Subcutaneous abdominal adipose tissue (tissue), 5 donors: ENCODE measurements around the gene PLPP4.

ENCODE experiments used
- H3K27ac ChIP-seq: one replicate; pipeline ENCODE4 v1.7.0; 2013; ENCODE audit warnings: low read depth, mild to moderate bottlenecking, inconsistent platforms, low read length, moderate library complexity
- H3K27me3 ChIP-seq, 5 donors: one replicate each; pipeline ENCODE4 v1.7.0; 2013; ENCODE audit warnings: low read length in 5 of 5, inconsistent platforms in 1 of 5; ENCODE audit not compliant: control insufficient read depth in 5 of 5, insufficient read depth in 4 of 5
- H3K36me3 ChIP-seq, 5 donors: one replicate each; pipeline ENCODE4 v1.7.0; 2013; ENCODE audit warnings: low read length in 5 of 5; ENCODE audit not compliant: control insufficient read depth in 5 of 5, insufficient read depth in 5 of 5
- H3K4me1 ChIP-seq, 5 donors: one replicate each; pipeline ENCODE4 v1.7.0; 2013; ENCODE audit warnings: low read length in 5 of 5, mild to moderate bottlenecking in 3 of 5, moderate library complexity in 1 of 5; ENCODE audit not compliant: control insufficient read depth in 5 of 5, insufficient read depth in 5 of 5
- H3K4me3 ChIP-seq, 5 donors: one replicate each; pipeline ENCODE4 v1.7.0; 2013; ENCODE audit warnings: low read length in 5 of 5, low read depth in 1 of 5
- H3K9ac ChIP-seq, 5 donors: one replicate each; pipeline ENCODE4 v1.7.0; 2013; ENCODE audit warnings: low read length in 5 of 5, mild to moderate bottlenecking in 4 of 5, moderate library complexity in 3 of 5
- H3K9me3 ChIP-seq, 5 donors: one replicate each; pipeline ENCODE4 v1.7.0; 2013; ENCODE audit warnings: low read length in 5 of 5; ENCODE audit not compliant: control insufficient read depth in 5 of 5
- donor health status: healthy.
- donor health status: healthy.
- donor health status: healthy.
- donor health status: healthy.
- donor health status: healthy.

The PLPP4 gene

DNA sequence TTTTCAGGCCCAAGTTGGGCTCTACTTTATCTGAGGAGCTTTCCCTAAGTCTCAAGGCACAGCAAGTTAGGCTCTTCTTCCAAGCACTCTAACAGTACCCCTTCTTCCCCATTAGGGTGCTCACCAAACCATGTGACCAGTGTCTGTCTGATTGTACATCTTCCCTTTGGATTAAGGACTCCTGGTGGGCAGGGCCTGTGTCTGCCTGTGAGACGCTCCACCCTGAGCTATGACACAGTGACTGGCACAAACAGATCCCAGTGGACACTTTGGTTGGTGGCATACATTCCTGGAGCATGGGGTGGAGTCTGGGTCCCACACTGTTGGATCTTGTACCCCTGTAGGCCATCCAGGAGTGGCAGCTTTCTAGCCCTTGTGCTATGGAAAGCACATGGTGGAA lies 23.8 kb downstream of the PLPP4 start:
- Histone ChIP-seq H3K27ac (no peak overlapping the region), H3K9ac (no peak overlapping the region), H3K4me3 (no peak overlapping the region), H3K9me3 (peaks cover 4 to 15% (median 8%) of the 10 kb centered on the region in 5 donors), H3K4me1 (no peaks in the 10 kb centered on the region), H3K36me3 (no peaks in the 10 kb centered on the region), H3K27me3 (peaks cover 0 to 6% (median 3%) of the 10 kb centered on the region in 5 donors)

DNA sequence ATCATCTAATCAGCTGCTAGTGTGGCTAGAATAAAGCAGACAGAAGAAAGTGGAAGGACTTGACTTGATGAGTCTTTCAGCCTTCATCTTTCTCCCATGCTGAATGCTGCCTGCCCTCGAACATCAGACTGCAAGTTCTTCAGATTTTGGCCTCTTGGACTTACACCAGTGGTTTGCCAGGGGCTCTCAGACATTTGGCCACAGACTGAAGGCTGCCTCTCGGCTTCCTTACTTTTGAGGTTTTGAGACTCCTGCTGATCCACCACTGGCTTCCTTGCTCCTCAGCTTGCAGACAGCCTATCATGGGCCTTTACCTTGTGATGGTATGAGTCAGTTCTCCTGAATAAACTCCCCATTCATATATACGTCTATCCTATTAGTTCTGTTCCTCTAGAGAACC lies 26.0 kb downstream of the PLPP4 start:
- H3K9ac ChIP-seq, result no peak overlapping the region
- no peak overlapping the region for H3K27ac ChIP-seq
- peaks cover 4 to 15% (median 8%) of the 10 kb centered on the region in 5 donors for H3K9me3 ChIP-seq
- H3K4me1 ChIP-seq, result no peaks in the 10 kb centered on the region
- H3K27me3 ChIP-seq, result peaks cover 0 to 3% (median 0%) of the 10 kb centered on the region in 5 donors
- H3K36me3 ChIP-seq, result no peaks in the 10 kb centered on the region
- H3K4me3 ChIP-seq, result no peak overlapping the region

DNA sequence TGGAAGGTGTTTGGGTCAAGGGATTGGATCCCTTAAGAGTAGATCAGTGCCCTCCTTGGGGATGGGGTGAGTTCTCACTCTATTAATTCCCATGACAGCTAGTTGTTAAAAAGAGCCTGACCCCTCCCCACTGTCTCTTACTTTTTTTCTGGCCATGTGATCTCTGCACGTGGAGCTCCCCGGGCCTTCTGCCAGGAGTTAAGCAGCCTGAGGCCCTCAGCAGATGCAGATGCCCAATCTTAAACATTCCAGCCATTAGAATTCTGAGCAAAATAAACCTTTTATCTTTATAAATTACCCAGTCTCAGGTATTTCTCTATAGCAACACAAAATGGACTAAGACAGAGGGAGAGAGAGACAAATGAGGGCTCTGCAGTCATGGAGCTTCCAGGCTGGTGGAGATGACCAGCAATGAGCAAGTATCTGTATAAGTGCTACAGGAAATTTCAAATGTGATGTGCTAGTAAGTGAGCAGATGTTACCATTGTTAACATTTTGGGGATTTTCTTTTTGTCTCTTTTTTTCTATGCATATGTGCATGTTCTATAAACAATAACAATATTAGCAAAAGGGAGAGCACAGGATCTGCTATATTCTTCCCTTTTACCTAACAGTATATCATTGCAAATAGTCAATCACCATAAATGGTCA lies 26.7 kb downstream of the PLPP4 start:
- peaks cover 4 to 15% (median 8%) of the 10 kb centered on the region in 5 donors for H3K9me3 ChIP-seq

DNA sequence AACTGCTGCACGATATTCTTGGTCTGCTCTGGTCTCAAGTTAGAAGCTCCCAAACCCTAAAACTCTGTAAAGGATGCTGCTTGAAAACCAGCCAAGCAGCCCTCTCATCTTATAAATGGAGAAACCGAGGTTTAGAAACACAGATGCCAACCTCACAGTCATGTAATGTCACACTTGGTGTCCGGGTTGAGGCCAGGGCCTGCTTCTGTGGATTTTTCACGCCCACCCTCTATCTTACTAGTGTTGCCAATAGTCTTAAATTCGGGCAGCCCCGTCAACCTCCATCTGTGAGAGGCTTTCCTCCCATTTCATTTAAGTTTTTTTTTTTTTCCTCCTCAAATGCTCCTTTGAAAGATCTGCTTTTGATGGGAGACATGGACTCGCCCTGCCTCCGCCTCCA lies 28.9 kb downstream of the PLPP4 start:
- H3K4me1 ChIP-seq, result no peaks in the 10 kb centered on the region
- peaks cover 4 to 14% (median 8%) of the 10 kb centered on the region in 5 donors for H3K9me3 ChIP-seq
- no peaks in the 10 kb centered on the region for H3K36me3 ChIP-seq
- H3K27ac ChIP-seq, result no peak overlapping the region
- H3K27me3 ChIP-seq, result peaks cover 0 to 5% (median 0%) of the 10 kb centered on the region in 5 donors
- H3K4me3 ChIP-seq, result no peak overlapping the region
- no peak overlapping the region for H3K9ac ChIP-seq

More for the DNA sequence above, 26.7 kb downstream of the PLPP4 start:
- no peak overlapping the region for H3K27ac ChIP-seq
- H3K4me3 ChIP-seq, result no peak overlapping the region
- H3K9ac ChIP-seq, result no peak overlapping the region
- H3K4me1 ChIP-seq, result no peaks in the 10 kb centered on the region
- H3K27me3 ChIP-seq, result peaks cover 0 to 3% (median 0%) of the 10 kb centered on the region in 5 donors
- no peaks in the 10 kb centered on the region for H3K36me3 ChIP-seq

DNA sequence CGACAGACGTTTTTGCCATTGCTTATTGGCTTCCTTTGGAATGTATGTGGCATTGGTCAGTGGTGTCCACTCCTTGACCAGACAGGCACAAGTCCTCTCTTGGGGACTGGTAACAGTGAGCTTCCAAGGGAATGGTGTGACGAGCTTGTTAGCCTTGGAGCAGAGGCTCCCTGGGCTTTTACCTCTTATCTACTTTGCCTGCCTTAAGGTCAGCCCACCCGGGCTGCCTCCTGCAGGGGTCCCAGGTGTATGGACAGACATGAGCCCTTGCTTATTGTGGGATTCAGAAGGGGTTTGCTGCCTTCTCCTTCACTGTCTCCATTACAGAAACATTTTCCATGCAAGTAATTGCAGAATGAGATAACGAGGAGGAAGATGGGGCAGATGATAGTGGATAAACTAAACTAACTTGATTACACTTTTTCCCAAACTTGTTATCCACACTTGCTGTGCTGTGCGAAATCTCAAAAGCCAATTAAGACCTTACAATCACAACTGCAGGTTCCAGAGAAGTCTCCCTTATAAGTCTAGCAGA lies 29.7 kb downstream of the PLPP4 start:
- no peak overlapping the region for H3K4me3 ChIP-seq

DNA sequence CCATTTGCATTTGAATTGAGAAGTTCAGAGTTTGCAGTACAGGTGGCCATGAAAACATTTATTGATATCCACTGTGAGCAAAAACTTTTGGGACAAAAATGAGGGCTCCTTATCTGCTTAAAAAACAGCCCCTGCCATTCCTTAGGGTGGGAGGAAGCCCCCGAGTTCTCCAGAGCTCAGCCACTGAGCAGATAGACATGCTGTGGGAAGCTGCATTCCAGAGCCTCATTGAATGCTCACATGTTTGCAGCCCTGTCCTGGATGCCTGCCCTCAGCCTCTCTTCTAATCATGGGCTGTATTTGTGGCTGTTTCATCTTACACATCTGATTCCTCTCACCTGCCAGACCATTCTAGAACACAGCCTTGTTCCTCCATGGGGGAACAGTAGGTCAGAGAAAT lies 33.3 kb downstream of the PLPP4 start:
- Histone ChIP-seq H3K9ac (no peak overlapping the region), H3K4me3 (no peak overlapping the region), H3K9me3 (no peaks in the 10 kb centered on the region), H3K27ac (no peak overlapping the region), H3K27me3 (peaks cover 0 to 7% (median 0%) of the 10 kb centered on the region in 5 donors), H3K4me1 (no peaks in the 10 kb centered on the region), H3K36me3 (no peaks in the 10 kb centered on the region)

More for the DNA sequence above, 29.7 kb downstream of the PLPP4 start:
- Histone ChIP-seq H3K9me3 (peaks cover 4 to 12% (median 5%) of the 10 kb centered on the region in 5 donors), H3K4me1 (no peaks in the 10 kb centered on the region), H3K36me3 (no peaks in the 10 kb centered on the region), H3K27ac (no peak overlapping the region), H3K9ac (no peak overlapping the region), H3K27me3 (peaks cover 0 to 5% (median 0%) of the 10 kb centered on the region in 5 donors)

DNA sequence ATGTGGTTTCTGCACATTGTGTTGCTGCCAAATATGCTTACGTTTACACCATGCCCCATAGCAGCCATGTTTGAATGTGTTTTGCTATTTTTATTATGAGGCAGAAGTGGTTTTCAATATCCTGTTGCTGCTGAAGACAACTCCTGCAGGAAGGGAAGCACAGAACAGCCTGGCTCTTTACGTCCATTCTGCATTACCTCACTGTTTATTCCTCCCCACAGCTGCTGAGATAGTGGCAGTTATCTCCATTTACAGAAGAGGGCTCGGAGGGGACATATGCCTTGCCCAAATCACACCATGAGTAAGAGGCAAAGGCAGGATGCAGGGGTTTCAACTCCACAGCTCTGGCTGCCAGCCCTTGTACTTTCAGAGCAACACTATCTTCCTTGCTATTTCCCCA lies 35.3 kb downstream of the PLPP4 start:
- Histone ChIP-seq H3K9me3 (no peaks in the 10 kb centered on the region), H3K4me3 (no peak overlapping the region), H3K4me1 (no peaks in the 10 kb centered on the region), H3K36me3 (no peaks in the 10 kb centered on the region), H3K27me3 (peaks cover 0 to 7% (median 0%) of the 10 kb centered on the region in 5 donors), H3K27ac (no peak overlapping the region), H3K9ac (no peak overlapping the region)

DNA sequence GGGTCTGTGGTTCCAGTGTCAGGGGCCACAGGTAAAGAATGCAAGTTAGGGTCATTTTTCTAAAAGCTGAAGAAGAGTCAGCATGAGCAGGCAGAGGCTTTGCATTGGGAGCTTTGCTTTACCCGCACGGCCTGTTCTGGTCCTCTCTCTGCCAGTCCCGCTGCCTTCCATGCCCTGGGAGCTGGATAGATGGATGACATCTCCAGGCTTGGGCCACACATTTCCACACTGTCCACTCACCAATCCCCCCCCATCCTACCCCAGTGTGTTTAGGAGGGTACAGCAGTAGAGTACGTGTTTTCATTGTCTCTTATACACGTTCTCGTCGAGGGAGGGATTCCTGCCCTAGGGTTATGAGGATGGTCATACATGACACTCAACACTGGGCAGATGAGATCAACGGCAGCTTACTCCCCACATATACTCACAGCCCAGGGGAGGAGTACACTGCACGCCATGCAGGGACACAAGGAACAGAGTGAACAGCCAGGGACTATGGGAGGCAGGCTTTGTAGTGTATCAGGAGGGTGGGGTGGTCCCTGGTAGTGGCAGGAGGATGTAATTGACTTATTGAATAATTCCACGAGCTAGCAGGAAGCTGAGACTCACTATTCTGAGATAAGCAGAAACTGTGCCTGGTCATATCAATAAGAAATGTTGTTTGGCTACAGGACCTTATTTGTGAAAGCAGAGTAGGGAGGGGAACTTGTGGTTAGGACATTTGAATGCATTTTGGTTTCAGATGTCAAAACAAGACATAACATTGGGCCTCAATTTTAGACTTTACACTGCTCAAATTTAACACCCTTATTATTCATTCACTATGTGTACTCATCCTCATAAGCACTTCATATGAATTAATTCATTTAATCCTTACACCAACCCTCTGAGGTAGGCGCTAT lies 36.6 kb downstream of the PLPP4 start:
- Histone ChIP-seq H3K9me3 (no peaks in the 10 kb centered on the region), H3K4me3 (no peak overlapping the region), H3K27me3 (peaks cover 0 to 7% (median 0%) of the 10 kb centered on the region in 5 donors), H3K36me3 (no peaks in the 10 kb centered on the region), H3K27ac (no peak overlapping the region), H3K9ac (no peak overlapping the region), H3K4me1 (no peaks in the 10 kb centered on the region)

DNA sequence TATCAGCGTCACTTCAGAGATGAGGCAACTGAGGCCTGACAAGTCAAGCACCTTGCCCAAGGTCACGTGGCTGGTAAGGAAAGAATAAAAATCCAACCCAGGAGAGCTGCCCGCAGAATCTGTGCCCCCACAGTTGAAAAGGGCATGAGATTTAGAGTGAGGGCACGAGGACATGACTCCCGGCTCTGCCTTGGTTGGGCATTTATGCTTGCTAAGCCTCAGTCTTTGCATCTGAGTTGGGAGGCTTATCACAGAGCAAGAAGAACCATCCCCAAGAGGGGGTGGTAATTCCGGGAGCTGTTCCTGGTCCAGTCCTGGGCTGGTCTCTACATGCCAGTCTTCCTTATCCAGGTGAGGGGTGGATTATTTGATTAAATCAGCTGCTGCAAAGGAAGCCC lies 37.3 kb downstream of the PLPP4 start:
- Histone ChIP-seq H3K27me3 (peaks cover 0 to 4% (median 0%) of the 10 kb centered on the region in 5 donors), H3K9ac (no peak overlapping the region), H3K4me3 (no peak overlapping the region), H3K9me3 (no peaks in the 10 kb centered on the region), H3K36me3 (no peaks in the 10 kb centered on the region), H3K27ac (no peak overlapping the region), H3K4me1 (no peaks in the 10 kb centered on the region)
